IPS-20b (cell line): ENCODE data around the gene ADAMTSL1.
"Not testable (repeated sequence)": the region's sequence is repeated elsewhere in the genome, so short reads cannot be mapped to it uniquely, and the experiment has no call there.

Experiments used
- H3K27ac ChIP-seq: one replicate; pipeline ENCODE4 v1.5.1; 2013; ENCODE audit warnings: low read length
- H3K27me3 ChIP-seq: 2 replicates; pipeline ENCODE4 v1.6.1; 2013; ENCODE audit warnings: mild to moderate bottlenecking, low read length, inconsistent platforms; ENCODE audit not compliant: insufficient read depth
- H3K36me3 ChIP-seq: 2 replicates; pipeline ENCODE4 v1.6.1; 2013; ENCODE audit warnings: low read depth, mild to moderate bottlenecking, inconsistent platforms, low read length, moderate library complexity; ENCODE audit not compliant: insufficient read depth
- H3K4me1 ChIP-seq: 2 replicates; pipeline ENCODE4 v1.6.1; 2013; ENCODE audit warnings: mild to moderate bottlenecking, control low read depth, inconsistent platforms, low read length, moderate library complexity; ENCODE audit not compliant: insufficient read depth
- H3K4me3 ChIP-seq: 2 replicates; pipeline ENCODE4 v1.5.1; 2013; ENCODE audit warnings: mild to moderate bottlenecking, low read length, inconsistent platforms
- H3K9ac ChIP-seq: 2 replicates; pipeline ENCODE4 v1.6.1; 2013; ENCODE audit warnings: low read depth, mild to moderate bottlenecking, inconsistent platforms, low read length, moderate library complexity
- H3K9me3 ChIP-seq: 2 replicates; pipeline ENCODE4 v1.6.1; 2013; ENCODE audit warnings: mild to moderate bottlenecking, low read depth, low read length, inconsistent platforms; ENCODE audit not compliant: insufficient read depth

Gene ADAMTSL1

GRCh38 chr9:18920141-18921084 lies 446.5 kb downstream of the ADAMTSL1 start:
- no peak overlapping the region for H3K9ac ChIP-seq

GRCh38 chr9:18921366-18922075 lies 447.6 kb downstream of the ADAMTSL1 start:
- Histone ChIP-seq H3K27me3 (no peaks in the 10 kb centered on the region), H3K9me3 (no peaks in the 10 kb centered on the region), H3K9ac (no peak overlapping the region), H3K27ac (no peak overlapping the region), H3K36me3 (no peaks in the 10 kb centered on the region), H3K4me1 (no peaks in the 10 kb centered on the region), H3K4me3 (no peak overlapping the region)

More at GRCh38 chr9:18920141-18921084, 446.5 kb downstream of the ADAMTSL1 start:
- H3K27ac ChIP-seq = no peak overlapping the region
- no peaks in the 10 kb centered on the region for H3K36me3 ChIP-seq
- H3K27me3 ChIP-seq = no peaks in the 10 kb centered on the region
- H3K4me3 ChIP-seq = no peak overlapping the region
- no peaks in the 10 kb centered on the region for H3K4me1 ChIP-seq
- H3K9me3 ChIP-seq = no peaks in the 10 kb centered on the region

- H3K9me3 ChIP-seq = no peaks in the 10 kb centered on the region
- no peak overlapping the region for H3K9ac ChIP-seq
- no peaks in the 10 kb centered on the region for H3K27me3 ChIP-seq
- H3K4me1 ChIP-seq = no peaks in the 10 kb centered on the region
- H3K27ac ChIP-seq = no peak overlapping the region
- H3K4me3 ChIP-seq = no peak overlapping the region
- no peaks in the 10 kb centered on the region for H3K36me3 ChIP-seq
These were observed 448.4 kb downstream of the ADAMTSL1 start for GRCh38 chr9:18922161-18922885.

DNA sequence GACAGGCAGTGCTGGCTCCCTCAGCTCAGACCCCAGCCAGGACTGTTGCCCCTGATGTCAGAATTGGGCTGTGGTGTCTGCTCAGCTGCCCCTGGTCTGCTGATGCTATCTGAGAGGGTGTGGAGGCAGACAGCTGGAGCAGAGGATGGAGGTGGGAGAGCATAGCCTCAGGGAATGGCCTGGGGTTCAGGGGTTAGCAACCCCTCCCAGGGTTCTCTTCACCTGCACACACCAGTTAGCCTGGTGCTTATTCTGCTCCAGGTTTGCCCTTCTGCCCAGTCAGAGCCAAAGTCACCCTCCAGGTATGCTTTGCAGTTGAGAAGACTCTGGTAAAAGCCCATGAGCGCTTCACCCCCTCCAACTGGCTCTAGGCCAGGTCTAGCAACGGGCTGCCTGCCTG lies 449.2 kb downstream of the ADAMTSL1 start:
- Histone ChIP-seq H3K27me3 (no peaks in the 10 kb centered on the region), H3K4me3 (no peak overlapping the region), H3K9me3 (no peaks in the 10 kb centered on the region), H3K9ac (no peak overlapping the region), H3K36me3 (no peaks in the 10 kb centered on the region), H3K4me1 (no peaks in the 10 kb centered on the region), H3K27ac (no peak overlapping the region)

- Histone ChIP-seq H3K4me3 (no peak overlapping the region), H3K27me3 (no peaks in the 10 kb centered on the region), H3K9ac (no peak overlapping the region), H3K27ac (no peak overlapping the region), H3K36me3 (no peaks in the 10 kb centered on the region), H3K4me1 (no peaks in the 10 kb centered on the region), H3K9me3 (no peaks in the 10 kb centered on the region)
These were observed 449.9 kb downstream of the ADAMTSL1 start for GRCh38 chr9:18923671-18924430.

GRCh38 chr9:18925880-18926279 lies 451.9 kb downstream of the ADAMTSL1 start:
- Histone ChIP-seq H3K36me3 (no peaks in the 10 kb centered on the region), H3K4me1 (no peaks in the 10 kb centered on the region), H3K27ac (no peak overlapping the region), H3K9ac (no peak overlapping the region), H3K9me3 (no peaks in the 10 kb centered on the region), H3K4me3 (no peak overlapping the region), H3K27me3 (no peaks in the 10 kb centered on the region)

DNA sequence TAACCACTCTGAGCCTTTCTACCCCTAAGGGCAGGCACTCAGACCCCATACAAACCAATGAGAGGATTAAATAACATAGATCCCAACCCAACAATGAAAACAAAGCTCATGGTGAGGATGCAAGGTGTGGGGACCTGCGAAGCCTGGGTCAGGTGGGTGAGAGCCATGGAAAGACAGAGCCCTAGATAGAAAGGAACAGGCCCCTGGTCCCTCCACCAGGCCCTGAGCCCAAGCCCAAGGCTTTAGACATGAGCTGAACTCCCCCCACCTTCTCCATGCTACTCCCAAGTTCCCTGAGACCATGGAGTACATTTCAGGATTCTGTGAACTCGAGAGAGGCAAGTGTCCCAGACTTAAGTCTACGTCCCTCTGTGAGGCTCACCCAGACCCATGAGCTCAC lies 452.6 kb downstream of the ADAMTSL1 start:
- Histone ChIP-seq H3K4me1 (no peaks in the 10 kb centered on the region), H3K27ac (no peak overlapping the region), H3K9me3 (no peaks in the 10 kb centered on the region), H3K36me3 (no peaks in the 10 kb centered on the region), H3K27me3 (no peaks in the 10 kb centered on the region), H3K4me3 (no peak overlapping the region), H3K9ac (no peak overlapping the region)

DNA sequence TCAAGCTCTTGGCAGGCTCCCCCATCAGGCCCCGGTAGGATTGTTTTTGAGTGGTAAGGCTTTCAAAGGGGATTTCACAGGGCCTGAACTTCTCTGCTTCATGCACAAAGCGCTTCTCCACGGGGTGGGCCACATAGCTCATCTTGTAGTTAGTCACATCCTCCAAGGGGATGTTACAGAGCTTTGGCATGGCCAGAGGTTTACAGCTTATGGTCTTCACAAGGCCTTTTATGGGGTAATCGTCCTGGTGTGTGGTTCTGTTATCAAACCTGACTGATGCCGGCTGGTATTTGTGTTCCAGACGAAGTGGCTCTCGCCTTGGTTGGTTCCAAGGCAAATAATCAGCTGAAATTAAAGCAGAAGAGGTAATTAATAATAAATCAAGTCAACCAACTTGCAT lies 454.8 kb downstream of the ADAMTSL1 start:
- Histone ChIP-seq H3K27me3 (no peaks in the 10 kb centered on the region), H3K36me3 (no peaks in the 10 kb centered on the region), H3K4me3 (no peak overlapping the region), H3K27ac (no peak overlapping the region), H3K9ac (no peak overlapping the region), H3K9me3 (no peaks in the 10 kb centered on the region), H3K4me1 (no peaks in the 10 kb centered on the region)

- not testable (repeated sequence) for H3K4me3 ChIP-seq, H3K27ac ChIP-seq, H3K9me3 ChIP-seq, H3K4me1 ChIP-seq, H3K27me3 ChIP-seq, H3K9ac ChIP-seq, H3K36me3 ChIP-seq
These were observed 456.7 kb downstream of the ADAMTSL1 start for GRCh38 chr9:18930611-18931010.

GRCh38 chr9:18935541-18935940 lies 461.6 kb downstream of the ADAMTSL1 start:
- no peaks in the 10 kb centered on the region for H3K27me3 ChIP-seq
- no peaks in the 10 kb centered on the region for H3K4me1 ChIP-seq
- H3K27ac ChIP-seq = no peak overlapping the region
- H3K36me3 ChIP-seq = no peaks in the 10 kb centered on the region
- no peak overlapping the region for H3K4me3 ChIP-seq
- no peaks in the 10 kb centered on the region for H3K9me3 ChIP-seq
- no peak overlapping the region for H3K9ac ChIP-seq
